ENCODE data around the gene RASSF6.
"Not testable (repeated sequence)": the region's sequence is repeated elsewhere in the genome, so short reads cannot be mapped to it uniquely, and the experiment has no call there.

Gene RASSF6, protein sequence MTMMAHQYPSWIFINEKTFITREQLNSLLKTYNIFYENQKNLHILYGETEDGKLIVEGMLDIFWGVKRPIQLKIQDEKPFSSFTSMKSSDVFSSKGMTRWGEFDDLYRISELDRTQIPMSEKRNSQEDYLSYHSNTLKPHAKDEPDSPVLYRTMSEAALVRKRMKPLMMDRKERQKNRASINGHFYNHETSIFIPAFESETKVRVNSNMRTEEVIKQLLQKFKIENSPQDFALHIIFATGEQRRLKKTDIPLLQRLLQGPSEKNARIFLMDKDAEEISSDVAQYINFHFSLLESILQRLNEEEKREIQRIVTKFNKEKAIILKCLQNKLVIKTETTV

GRCh38 chr4:73620115-73620792 lies at the start of gene RASSF6:
Gene RASSF6, minus strand, starts transcription at chr4:73620436. Its CDS starts 8,641 bp downstream, at chr4:73611795.
- DNase-seq = no peak

DNA sequence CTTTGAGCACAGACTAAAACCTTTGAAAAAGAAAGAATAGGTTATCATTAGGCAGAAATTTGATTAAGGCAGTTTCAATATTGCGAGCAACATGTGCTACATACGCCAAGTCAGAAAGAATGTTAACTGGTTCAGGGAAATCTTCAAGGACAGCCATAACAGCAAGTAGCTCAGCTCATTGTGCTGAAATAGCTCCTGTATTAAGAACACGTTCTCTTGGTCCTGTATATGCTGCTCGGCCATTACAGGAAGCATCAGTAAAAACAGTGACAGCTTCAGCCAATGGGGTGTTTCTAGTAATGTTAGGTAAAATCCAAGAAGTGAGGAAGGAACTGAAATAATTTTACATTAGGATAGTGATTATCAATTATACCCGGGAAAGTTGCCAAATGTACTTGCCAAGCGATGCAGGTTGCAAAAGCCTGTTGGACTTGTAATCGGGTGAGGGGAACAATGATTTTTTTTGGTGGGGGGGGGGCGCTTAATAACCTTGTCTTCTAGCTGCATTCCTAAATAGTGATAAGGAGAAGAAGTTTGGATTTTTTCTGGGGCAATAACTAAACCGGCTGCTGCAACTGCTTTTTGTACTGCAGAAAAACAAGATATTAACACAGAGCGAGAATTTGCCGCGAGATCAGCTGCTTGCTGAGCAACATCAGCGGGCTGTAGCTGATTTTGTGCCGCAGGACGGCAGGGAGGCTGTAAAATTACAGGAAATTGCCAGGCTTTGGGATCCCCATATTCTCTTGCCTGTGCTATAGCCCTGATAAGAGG lies 49.4 kb upstream of the RASSF6 start:
- no peak for DNase-seq

- peak in 1 of 2 experiments; percentile 6 for DNase-seq
Measured at GRCh38 chr4:73668782-73669201, 48.6 kb upstream of the RASSF6 start.

DNA sequence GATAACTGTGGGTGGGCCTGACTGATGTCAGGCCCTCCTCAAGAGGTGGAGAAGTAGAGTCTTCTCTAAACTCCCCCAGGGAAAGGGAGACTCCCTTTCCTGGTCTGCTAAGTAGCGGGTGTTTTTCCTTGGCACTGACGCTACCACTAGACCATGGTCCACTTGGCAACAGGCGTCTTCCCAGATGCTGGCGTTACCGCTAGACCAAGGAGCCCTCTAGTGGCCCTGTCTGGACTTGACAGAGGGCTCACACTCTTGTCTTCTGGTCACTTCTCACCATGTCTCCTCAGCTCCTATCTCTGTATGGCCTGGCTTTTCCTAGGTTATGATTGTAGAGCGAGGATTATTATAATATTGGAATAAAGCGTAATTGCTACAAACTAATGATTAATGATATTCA lies 45.7 kb upstream of the RASSF6 start:
- DNase-seq = peak in 1 of 2 experiments; percentile 18

DNA sequence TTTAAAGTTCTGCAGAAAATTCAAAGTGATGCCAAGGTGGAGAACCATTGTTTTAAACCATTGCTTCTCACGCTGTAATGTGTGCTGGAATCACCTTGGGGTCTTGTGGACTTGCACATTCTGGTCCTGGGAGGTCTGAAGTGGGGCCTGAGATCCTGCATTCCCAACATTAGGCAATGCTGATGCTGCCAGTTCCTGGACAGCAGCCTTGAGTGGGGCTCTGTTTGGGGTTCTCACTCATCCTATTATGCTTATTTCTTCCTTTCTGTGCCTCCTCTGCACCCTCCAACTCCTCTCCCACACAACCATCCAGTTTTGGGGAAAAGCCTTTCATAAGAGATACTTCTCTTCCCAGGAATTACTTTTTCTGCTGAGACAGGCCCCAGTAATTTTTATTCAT lies 44.2 kb upstream of the RASSF6 start:
- no peak for DNase-seq

DNA sequence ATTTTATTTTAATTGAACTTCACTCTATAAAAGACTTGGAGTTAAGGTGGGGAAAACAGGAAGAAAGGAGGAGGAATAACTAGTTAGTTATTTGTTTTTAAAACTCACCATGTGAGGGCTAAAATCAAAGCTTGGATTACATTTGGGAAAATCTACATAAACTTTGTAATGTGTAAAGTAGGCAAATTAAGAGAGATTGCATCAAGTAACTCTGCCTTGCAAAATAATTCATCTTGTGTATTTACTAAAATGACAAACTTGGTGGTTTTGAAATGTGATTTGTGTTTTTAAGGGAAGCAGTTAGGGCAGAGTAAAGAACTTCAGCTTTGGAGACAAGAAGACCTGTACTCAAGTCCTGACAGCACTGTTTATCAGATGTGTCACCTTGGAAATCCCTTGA lies 43.3 kb upstream of the RASSF6 start:
- no peak for DNase-seq

DNA sequence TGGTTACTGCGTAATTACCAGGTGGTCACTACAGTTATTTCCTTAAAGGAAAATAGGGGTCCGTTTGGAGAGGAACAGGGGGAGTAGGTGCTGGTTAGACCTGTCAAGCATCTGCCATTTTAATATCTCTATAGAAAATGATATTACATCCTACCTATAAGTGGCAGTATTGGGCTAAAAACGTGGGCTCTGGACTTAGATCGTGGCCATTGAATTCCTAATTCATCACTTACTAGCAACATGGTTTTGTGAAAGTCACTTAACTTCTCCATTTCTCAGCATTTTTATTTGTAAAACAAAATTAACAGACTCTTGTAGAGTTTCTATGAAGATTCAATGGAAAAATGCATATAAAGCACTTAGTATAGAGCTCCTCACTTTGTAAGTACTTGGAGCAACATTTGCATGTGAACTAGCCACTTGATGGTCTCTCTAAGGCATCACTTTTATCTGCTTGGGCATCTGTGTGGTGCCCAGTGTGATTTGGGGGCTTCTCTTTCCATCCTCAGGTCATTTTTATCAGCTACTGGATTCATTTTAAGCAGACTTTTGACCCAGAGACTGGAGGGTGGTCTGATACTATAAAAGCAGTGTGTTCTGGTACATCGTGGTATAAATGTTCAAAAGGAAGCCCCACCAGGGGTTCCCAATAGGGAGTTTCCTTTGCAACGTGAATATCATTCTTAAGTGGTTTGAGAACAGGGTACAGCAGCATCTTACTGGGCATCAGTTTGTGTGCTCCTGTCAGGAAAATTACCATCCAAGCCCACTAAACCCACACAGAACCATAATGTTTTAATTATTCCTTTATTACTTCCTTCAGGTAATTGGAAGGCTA lies 42.7 kb upstream of the RASSF6 start:
- peak in 1 of 2 experiments; percentile 19 for DNase-seq

DNA sequence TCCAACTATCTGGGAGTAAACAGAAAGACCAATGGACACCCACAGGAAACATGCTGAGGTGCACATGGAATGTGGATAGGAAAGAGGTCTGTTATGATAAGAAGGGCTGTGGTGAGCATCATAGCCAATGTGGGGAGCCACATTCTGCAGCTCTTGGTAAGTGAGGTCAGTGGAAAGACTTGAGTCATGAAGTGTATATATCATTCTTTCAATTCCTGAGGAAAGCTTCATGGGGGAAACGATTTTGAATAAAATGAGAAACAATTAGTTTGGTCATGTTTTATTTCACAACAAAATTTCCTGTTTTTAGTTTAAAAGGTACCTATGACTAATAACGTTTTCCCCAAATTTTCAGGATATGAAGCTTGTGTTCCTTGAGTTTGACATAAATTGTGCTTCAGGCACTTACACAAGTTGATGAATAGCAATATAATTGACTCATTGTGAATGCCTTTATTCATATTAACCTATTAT lies 41.4 kb upstream of the RASSF6 start:
- DNase-seq = no peak

DNA sequence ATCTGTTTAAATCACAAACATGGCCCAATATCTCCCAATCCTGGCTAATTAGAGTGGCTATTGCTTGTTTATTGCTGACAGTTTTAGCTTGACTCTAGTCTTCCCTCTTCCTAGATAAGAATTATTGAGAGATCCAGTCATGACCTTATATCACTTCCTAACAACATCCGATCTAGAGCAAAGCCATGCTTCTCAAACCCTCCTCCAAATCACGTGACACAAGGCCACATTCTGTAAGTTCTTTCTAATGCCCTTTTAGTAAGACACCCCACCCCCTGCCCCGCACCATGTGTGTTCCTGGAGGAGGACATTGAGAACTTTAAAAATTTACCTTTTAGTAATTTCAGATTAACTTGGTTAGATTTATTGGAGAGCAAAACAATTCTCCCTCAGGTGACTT lies 40.6 kb upstream of the RASSF6 start:
- no peak for DNase-seq

DNA sequence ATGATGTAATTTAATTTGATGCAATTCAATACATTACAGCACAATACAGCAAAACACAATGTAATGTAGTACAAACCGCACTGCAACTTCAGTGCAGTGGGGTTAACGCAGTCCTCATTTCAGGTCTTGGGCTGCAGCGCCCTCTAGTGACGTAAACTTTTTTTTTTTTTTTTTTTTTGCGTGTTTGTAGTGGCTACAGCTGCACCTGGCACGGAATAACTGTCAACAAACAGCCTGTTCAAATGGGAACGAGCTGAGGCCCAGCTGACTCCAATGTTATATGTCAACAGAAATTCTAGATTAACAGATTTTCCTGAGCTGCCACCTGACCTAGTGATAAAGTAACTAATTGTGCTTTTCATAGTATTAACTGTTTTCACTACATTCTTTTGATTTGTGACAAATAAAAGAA lies 33.5 kb upstream of the RASSF6 start:
- DNase-seq = peak; percentile 45 to 46

- DNase-seq = no peak
Measured at GRCh38 chr4:73650250-73650649, 30.0 kb upstream of the RASSF6 start.

- DNase-seq = no peak
Measured at GRCh38 chr4:73648478-73648877, 28.2 kb upstream of the RASSF6 start.

DNA sequence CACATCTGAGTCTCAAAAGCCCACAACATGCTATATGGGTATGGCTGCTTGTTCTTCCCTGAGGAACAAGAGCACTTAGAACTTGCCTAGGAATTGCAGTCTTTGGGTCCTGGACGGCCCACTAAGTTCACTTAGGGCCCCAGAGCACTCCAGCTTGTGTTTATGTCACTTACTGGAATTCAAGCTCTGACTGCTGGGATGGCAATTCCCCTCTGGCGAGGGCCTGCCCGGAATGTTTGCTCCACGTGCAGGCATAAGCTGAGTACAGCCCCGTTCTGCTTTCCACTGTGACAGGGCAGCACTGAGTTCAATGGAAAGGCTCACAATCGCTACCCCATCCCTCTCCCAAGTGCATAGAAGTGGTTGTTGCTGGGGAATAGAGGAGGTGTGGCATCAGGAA lies 25.9 kb upstream of the RASSF6 start:
- DNase-seq = no peak

DNA sequence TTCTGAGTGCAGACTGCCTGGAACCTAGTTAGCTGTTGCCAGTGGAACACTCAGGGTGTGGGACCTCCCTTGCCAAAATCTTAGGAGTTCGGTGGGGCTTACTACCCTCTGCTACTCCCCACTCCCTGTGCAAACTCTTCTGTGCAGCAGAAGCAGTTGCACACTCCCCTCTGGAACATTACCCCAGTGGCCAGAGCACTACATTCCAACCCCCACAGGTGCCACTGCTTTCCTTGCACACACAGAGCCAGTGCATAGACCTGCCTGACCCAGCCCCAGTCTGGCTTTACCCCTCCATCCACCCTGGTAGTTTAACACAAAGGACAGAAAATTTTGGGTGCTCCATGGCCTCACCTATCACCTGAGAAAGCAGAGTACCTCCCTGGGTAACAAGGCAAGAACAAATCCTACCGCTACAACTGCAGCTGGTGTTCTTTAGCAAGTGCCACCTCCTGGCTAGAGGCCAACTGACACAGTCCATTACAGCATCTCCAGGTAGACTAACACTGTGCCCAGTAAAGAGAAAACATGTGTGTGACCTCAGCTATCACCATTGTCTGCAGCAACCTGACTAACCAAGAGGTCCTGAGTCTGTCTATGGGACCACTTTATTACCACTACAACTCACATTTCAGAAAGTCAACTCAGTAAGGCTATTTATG lies 11.5 kb upstream of the RASSF6 start:
- DNase-seq = no peak

DNA sequence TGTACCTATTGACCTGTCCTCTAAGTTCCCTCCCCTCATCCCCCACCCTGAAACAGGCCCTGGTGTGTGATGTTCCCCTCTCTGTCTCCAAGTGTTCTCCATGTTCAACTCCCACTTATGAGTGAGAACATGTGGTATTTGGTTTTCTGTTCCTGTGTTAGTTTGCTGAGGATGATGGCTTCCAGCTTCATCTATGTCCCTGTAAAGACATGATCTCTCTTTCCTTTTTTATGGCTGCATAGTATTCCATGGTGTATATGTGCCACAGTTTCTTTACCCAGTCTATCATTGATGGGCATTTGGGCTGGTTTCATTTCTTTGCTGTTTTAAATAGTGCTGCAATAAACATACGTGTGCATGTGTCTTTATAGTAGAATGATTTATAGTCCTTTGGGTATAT lies 8.6 kb upstream of the RASSF6 start:
- DNase-seq = not testable (repeated sequence)

DNA sequence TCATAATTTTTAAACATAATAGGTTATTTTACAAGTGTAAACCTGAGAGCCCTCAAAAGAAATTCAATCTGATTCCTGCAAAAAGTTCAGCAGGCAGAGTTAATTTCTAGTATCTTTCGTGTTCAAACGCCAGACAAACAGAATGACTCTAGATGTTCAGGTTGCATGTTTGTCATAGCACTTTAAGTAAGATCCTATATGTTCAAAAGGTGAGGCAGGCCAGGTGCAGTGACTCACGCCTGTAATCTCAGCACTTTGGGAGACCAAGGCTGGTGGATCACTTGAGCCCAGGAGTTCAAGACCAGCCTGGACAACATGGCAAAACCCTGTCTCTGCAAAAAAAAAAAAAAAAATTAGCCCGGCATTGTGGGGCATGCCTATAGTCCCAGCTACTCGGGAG lies 1.1 kb upstream of the RASSF6 start:
- no peak for DNase-seq

DNA sequence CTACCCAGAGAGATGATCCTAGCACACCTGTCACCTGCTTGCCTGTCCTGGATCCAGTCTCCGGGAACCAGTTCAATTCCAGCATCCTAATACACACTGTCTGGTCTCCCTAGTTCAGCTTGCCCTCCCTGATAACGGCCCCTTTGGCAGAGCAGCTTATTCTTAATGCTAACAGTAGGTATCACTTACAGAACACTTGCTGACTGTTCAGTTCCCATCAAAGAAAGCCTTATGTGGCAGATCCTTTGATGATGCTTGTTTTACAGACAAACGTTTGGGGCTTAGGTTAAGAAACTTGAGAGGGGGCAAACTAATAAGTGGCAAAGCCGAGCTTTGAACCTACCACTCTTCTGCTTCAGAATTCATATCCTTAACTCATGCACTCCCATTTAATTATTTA lies 890 bp downstream of the RASSF6 start:
- no peak for DNase-seq

- DNase-seq = no peak
Measured at GRCh38 chr4:73617256-73617655, 3.0 kb downstream of the RASSF6 start.

DNA sequence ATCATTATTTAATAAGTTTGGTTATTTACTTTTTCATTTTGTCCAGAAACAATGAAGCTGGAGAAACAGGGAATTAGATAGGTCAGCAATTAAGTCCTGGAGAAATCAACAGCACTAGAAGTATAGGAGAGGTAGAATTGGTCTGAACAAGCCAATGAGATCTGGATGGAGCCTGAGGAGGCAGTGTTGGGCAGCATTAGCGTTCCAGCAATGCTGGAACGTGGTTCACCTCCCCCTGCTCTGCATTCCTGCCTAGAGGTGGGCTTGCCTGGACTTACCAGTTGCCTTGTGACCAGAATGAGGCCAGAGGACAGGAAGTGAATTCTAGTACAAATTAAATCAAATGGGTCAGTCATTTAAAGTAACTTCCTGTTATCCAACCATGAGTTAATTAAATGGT lies 4.6 kb downstream of the RASSF6 start:
- DNase-seq = no peak

DNA sequence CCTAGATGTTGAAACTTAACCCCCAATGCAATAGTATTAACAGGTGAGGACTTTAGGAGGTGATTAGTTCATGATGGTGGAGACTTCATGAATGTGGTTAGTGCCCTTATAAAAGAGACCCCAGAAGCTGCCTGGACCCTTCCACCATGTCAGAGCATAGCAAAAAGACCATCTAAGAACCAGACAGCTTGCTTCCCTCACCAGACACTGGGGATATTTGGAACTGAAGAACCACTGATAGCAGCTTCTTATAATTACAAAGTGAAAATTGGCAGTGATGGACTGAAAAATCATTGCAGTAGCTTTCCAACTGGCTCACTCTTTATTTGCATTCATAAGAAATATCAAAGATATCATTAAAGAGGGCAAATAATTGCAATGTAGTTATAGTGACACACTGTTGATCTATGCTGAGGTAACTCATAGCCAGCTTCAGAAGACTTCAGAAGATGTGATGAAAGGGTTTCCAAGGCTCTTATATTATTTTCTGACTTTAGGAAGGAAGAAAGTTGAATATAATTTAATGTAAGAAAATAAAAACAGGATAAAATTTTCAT lies 5.8 kb downstream of the RASSF6 start:
- no peak for DNase-seq

GRCh38 chr4:73613130-73613529 lies 7.1 kb downstream of the RASSF6 start:
- DNase-seq = no peak

GRCh38 chr4:73612032-73612431 lies 8.2 kb downstream of the RASSF6 start:
- no peak for DNase-seq

Measured in NCI-H446 (cell line).